ENCODE data around the gene SRSF3.
"Not testable (repeated sequence)": the region's sequence is repeated elsewhere in the genome, so short reads cannot be mapped to it uniquely, and the experiment has no call there.

The SRSF3 gene

GRCh38 chr6:36605560-36606391, 11.6 kb downstream of the SRSF3 start:
- no peak for DNase-seq

DNA sequence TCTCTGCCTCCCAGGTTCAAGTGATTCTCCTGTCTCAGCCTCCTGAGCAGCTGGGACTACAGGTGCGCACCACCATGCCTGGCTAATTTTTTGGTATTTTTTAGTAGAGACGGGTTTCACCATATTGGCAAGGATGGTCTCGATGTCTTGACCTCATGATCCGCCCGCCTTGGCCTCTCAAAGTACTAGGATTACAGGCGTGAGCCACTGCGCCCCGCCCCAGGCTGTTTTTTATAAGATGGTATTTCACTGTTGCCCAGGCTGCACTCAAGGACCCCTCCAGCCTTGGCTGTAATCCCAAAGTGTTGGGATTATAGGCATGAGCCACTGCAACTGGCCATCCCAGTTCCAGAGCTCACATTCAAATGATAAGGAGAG, 13.1 kb downstream of the SRSF3 start:
- not testable (repeated sequence) for DNase-seq

GRCh38 chr6:36607683-36608386, 13.7 kb downstream of the SRSF3 start:
- DNase-seq = peak in 1 of 2 experiments; percentile 53

GRCh38 chr6:36608788-36609563, 14.8 kb downstream of the SRSF3 start:
- DNase-seq = no peak

GRCh38 chr6:36609582-36609981, 15.4 kb downstream of the SRSF3 start:
- DNase-seq = no peak

DNA sequence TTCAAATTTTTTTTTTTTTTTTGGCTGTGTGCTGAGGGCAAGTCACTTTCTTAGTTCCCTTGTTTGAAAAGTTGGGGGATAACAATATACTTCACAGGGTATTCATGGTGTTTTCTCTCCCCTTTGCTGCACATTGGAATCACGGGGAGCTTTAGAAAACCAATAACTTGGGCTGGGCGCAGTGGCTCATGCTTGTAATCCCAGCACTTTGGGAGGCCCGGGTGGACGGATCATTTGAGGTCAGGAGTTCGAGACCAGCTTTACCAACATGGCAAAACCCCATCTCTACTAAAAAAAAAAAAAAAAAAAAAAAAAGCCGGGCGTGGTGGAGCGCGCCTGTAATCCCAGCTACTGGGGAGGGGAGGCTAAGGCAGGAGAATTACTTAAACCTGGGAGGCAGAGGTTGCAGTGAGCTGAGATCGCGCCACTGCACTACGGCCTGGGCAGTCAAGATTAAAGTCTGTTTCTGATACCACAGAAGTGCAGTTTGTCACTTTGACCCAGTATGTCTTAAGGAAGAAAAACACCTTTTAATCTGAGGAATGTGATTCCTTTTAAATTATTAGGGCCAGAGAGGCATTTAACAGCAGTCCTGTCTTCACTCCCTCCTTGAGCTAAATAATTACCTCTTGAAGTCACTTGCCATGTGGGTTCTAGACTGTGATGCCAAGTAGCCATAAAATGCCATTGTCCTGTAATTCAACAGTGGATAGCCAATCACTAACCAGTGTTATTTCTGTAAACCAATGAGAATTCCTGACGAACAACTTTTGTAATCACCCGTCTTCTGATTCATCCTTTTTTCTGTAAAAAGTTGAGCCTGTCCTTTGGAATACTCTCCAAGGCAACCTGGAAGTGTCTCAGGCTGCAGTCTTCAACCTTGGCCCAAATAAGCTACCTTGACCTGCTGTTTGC, 16.1 kb downstream of the SRSF3 start:
- no peak for DNase-seq

- DNase-seq = no peak
Observed at GRCh38 chr6:36610956-36611336, 16.8 kb downstream of the SRSF3 start.

DNA sequence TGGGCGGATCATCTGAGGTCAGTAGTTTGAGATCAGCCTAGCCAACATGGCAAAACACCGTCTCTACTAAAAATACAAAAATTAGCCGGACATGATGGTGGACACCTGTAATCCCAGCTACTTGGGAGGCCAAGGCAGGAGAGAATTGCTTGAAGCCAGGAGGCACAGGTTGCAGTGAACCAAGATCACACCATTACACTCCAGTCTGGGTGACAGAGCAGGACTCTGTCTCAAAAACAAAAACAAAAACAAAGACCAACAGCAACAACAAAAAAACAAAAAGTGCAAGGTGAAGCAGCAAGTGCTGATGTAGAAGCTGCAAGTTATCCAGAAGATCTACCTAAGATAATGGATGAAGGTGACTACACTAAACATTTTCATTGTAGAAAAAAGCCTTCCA, 17.5 kb downstream of the SRSF3 start:
- not testable (repeated sequence) for DNase-seq

DNA sequence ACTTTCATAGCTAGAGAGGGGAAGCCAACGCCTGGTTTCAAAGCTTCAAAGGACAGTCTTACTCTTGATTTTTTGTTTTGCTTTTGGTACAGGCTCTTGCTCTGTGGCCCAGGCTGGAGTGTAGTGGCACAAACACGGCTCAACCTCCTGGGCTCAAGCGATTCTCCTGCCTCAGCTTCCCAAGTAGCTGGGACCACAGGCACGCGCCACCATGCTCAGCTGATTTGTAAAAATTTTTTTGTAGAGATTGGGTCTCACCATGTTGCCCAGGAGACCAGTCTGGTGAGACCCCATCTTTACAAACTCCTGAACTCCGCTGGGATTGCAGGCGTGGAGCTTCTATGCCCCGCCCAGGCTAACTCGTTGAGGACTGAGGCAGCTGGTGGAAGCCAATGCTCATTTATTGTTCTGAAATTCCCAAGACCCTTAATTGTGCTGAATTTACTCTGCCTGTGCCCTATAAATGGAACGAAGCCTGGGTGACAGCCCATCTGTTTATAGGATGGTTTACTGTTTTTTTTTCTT, 18.0 kb downstream of the SRSF3 start:
- DNase-seq = no peak

- no peak for DNase-seq
Observed at GRCh38 chr6:36613200-36613995, 19.2 kb downstream of the SRSF3 start.

DNA sequence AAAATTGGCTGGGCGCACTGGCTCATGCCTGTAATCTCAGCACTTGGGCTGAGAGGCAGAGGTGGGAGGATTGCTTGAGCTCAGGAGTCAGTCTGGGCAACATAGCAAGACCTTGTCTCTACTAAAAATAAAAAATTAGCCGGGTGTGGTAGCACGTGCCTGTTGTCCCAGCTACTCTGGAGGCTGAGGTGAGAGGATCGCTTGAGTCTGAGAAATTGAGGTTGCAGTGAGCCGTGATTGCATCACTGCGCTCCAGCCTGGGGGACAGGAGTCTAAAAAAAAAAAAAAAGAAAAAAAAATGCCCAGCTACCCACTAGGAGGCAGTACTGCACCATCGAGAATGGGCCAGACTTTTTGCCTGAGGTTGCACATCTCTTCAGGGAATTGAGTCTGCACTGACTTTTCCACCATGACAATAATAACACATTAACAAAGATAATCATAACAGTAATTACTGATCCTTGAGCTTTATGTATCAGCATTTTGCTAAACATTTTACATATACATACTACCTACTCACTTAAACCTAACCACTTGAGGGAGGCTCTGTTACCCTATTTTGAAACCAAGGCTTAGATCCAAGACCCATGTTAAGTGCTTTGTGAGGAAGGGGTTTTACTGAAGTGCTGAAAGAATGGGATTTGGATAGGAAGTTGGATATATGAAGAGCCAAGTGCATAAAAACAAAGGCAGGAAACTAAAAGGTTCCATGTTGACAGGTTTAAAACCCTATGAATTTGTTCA, 21.0 kb downstream of the SRSF3 start:
- DNase-seq = peak; percentile 53 to 67

GRCh38 chr6:36616893-36617521, 22.8 kb downstream of the SRSF3 start:
- peak; percentile 64 to 94 for DNase-seq

DNA sequence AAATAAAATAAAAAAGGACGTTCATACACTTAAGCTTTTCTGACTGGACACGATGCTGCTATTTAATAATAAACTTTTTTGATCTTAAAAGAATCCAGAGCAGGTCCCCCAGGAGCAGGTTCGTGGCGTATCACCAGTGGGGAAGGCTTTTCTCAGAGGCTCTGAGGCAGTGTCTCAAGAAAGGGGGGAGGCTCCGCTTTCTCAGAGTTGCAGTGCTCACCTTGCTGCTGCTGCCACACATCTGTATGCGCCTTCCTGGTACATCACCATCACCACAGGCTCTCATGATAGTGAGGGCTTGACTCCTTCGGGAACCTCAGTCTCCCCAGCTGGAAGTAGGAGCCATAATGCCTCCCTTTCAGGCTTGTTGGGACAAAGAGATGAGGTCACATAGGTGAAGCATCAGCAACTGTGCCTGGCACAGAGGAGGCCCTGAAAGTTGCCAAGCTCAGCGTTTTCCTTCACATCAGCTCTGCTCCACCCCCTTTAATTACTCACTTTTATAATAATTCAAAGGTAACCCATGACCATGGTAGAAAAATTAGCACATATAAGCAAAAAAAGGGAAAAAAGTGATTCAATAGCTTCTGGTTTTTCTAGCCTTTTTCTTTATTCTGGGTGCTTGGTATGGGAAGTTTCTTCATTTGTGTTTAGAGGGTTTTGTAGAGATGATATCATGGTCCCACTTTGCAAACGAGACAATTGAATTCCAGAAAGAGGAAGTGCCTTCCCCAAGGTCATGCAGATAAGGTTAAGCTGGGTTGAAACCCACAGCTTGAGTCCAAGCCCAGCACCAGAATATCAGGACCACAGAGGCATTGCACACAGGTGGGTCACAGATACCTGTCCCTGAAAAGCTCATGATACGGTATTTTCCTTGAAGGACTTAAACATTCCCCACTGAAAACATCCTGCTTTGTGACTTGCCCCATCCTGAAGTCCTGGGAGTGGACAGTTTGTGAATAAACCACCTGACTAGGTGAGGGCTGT, 24.5 kb downstream of the SRSF3 start:
- no peak for DNase-seq

DNA sequence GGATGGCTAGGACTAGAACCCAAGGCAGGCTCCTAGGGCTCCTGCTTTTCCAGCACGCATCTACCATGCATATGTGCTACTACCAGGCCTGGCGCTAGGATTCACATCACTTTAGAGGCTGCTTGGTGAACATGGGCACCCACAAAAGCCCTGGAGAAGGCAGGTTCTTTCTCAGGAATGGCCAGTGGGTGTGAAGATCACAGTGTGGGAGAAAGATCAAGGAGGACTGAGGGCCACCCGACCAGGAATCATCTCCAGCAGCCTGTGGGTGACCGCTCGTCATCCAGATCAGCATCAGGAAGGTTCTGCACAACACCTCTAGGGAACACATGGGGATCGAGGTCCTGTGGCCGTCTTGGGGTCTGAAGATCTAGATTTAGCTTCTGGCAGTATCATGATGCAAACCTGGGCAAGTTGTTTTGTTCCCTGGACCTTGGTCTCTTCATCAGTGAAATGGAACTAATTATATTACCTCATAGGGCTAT, 27.3 kb downstream of the SRSF3 start:
- DNase-seq = no peak

- no peak for DNase-seq
Observed at GRCh38 chr6:36622901-36623546, 28.9 kb downstream of the SRSF3 start.

GRCh38 chr6:36623547-36624459, 29.6 kb downstream of the SRSF3 start:
- DNase-seq = peak; percentile 91
